HepG2 (cell line): ENCODE measurements around the gene LAMA1. TPM values are rescaled to one million over a fixed set of nuclear protein-coding genes. Genes with fewer than 3 reads are reported as not detected.

Experiments used
- MED8 ChIP-seq: sonication (generic); formaldehyde crosslinking; IDR thresholded peaks from 2 replicates; pipeline ENCODE4 v1.8.1; 2023; ENCODE audit warnings: mild to moderate bottlenecking, missing genetic modification reagents; ENCODE audit not compliant: insufficient replicate concordance
- NFE2L2 ChIP-seq: fragments of 150-350 bp; IDR thresholded peaks from 2 replicates; pipeline ENCODE4 v1.6.1; 2014; ENCODE audit warnings: low read length
- SMAD9 ChIP-seq: sonication (generic); formaldehyde crosslinking; IDR thresholded peaks from 2 replicates; pipeline ENCODE4 v1.5.1; 2020; ENCODE audit warnings: mild to moderate bottlenecking, missing genetic modification reagents
- SNAI1 ChIP-seq: sonication (generic); formaldehyde crosslinking; IDR thresholded peaks from 2 replicates; pipeline ENCODE4 v1.5.0; 2020; ENCODE audit warnings: mild to moderate bottlenecking, missing genetic modification reagents, borderline replicate concordance
- THYN1 ChIP-seq: sonication (generic); formaldehyde crosslinking; IDR thresholded peaks from 2 replicates; pipeline ENCODE4 v1.8.1; 2023; ENCODE audit warnings: low read depth, mild to moderate bottlenecking, moderate library complexity, missing genetic modification reagents, borderline replicate concordance
- ZNF24 ChIP-seq: fragments of 450-650 bp; IDR thresholded peaks from 2 replicates; pipeline ENCODE4 v1.6.1; 2017; ENCODE audit warnings: antibody characterized with exemption, mild to moderate bottlenecking
- ZNF33A ChIP-seq: sonication (generic); formaldehyde crosslinking; IDR thresholded peaks from 2 replicates; pipeline ENCODE4 v1.5.1; 2020; ENCODE audit warnings: missing genetic modification reagents, mild to moderate bottlenecking, moderate library complexity, borderline replicate concordance
- ZNF446 ChIP-seq: sonication (generic); formaldehyde crosslinking; IDR thresholded peaks from 2 replicates; pipeline ENCODE4 v1.5.0; 2020; ENCODE audit warnings: mild to moderate bottlenecking, missing genetic modification reagents
- ZNF607 ChIP-seq: sonication (generic); formaldehyde crosslinking; IDR thresholded peaks from 2 replicates; pipeline ENCODE4 v1.5.1; 2020; ENCODE audit warnings: missing genetic modification reagents, mild to moderate bottlenecking, borderline replicate concordance
- ZNF777 ChIP-seq: sonication (generic); formaldehyde crosslinking; IDR thresholded peaks from 2 replicates; pipeline ENCODE4 v1.4.0; 2020; ENCODE audit warnings: missing genetic modification reagents
- polyA plus RNA-seq, 8 experiments: library from polyadenylated mRNA; depleted of rRNA in 3 of 8; stranded (reverse) in 7 of 8; unstranded in 1 of 8; fragments of >200 nt; fragmentation: Illumina TruSeq in 4 of 8; extraction: Trizol in 4 of 8; gene quantifications; 2 replicates each; pipeline versions ENCODE4 v1.2.1 to v1.2.3, GENCODE V29; 2011 to 2016; ENCODE audit warnings: low read depth in 4 of 8, missing spikeins in 1 of 8, mixed read lengths in 1 of 8; ENCODE audit not compliant: insufficient read depth in 1 of 8
- total RNA-seq, 5 experiments: library from RNA; depleted of rRNA; stranded (reverse); fragments of >200 nt; fragmentation: Illumina TruSeq; extraction: Trizol; gene quantifications; 2 replicates each; pipeline ENCODE4 v1.2.3, GENCODE V29; 2016; ENCODE audit warnings: low read depth in 1 of 5
- TF ChIP-seq, protein P1 (sequence below): sonication (generic); formaldehyde crosslinking; IDR thresholded peaks from 2 replicates; pipeline ENCODE4 v1.8.1; 2022; ENCODE audit warnings: low read depth, mild to moderate bottlenecking, missing genetic modification reagents
- TF ChIP-seq, protein P2 (sequence below): sonication (generic); formaldehyde crosslinking; IDR thresholded peaks from 2 replicates; pipeline ENCODE4 v1.4.0; 2020; ENCODE audit warnings: mild to moderate bottlenecking, missing genetic modification reagents

The LAMA1 gene
- total and polyA plus RNA-seq, 2 of the 13 experiments (the other 11 are each of a cell fraction or from before 2014, with no cell fraction given): 0.05 to 0.44 TPM

DNA sequence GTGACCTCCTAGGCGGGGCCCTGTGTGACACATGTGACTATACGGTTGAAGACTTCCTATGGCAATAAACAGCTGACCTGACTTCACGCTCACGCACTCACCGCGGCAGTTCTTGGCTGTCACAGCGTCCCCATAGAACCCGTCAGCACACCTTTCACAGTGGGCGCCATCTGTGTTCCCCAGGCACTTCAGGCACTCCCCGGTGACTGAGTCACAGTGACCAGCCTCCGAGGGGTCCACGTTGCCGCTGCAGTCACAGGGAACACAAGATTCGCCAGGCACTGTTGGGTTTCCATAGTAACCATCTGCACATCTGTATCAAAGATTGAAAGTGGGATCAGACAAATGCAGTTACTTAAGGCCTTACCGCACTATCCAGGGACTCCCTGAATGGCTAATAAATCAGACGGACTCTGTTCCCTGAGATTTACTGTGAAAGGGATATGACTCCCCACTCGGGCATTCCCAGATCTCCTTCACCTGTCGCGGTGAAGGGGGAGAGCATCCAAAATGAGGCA lies 94.5 kb downstream of the LAMA1 start (continued):
- TF ChIP-seq, protein P1, sequence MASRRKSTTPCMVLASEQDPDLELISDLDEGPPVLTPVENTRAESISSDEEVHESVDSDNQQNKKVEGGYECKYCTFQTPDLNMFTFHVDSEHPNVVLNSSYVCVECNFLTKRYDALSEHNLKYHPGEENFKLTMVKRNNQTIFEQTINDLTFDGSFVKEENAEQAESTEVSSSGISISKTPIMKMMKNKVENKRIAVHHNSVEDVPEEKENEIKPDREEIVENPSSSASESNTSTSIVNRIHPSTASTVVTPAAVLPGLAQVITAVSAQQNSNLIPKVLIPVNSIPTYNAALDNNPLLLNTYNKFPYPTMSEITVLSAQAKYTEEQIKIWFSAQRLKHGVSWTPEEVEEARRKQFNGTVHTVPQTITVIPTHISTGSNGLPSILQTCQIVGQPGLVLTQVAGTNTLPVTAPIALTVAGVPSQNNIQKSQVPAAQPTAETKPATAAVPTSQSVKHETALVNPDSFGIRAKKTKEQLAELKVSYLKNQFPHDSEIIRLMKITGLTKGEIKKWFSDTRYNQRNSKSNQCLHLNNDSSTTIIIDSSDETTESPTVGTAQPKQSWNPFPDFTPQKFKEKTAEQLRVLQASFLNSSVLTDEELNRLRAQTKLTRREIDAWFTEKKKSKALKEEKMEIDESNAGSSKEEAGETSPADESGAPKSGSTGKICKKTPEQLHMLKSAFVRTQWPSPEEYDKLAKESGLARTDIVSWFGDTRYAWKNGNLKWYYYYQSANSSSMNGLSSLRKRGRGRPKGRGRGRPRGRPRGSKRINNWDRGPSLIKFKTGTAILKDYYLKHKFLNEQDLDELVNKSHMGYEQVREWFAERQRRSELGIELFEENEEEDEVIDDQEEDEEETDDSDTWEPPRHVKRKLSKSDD (CRISPR knock-in tag): no peak
- TF ChIP-seq SMAD9 (CRISPR knock-in tag) (no peak), SNAI1 (CRISPR knock-in tag) (no peak), ZNF607 (CRISPR knock-in tag) (no peak), ZNF446 (CRISPR knock-in tag) (no peak), ZNF777 (CRISPR knock-in tag) (no peak), MED8 (CRISPR knock-in tag) (no peak), THYN1 (CRISPR knock-in tag) (no peak), ZNF33A (no peak), ZNF24 (no peak), NFE2L2 (no peak)
- TF ChIP-seq, protein P2, sequence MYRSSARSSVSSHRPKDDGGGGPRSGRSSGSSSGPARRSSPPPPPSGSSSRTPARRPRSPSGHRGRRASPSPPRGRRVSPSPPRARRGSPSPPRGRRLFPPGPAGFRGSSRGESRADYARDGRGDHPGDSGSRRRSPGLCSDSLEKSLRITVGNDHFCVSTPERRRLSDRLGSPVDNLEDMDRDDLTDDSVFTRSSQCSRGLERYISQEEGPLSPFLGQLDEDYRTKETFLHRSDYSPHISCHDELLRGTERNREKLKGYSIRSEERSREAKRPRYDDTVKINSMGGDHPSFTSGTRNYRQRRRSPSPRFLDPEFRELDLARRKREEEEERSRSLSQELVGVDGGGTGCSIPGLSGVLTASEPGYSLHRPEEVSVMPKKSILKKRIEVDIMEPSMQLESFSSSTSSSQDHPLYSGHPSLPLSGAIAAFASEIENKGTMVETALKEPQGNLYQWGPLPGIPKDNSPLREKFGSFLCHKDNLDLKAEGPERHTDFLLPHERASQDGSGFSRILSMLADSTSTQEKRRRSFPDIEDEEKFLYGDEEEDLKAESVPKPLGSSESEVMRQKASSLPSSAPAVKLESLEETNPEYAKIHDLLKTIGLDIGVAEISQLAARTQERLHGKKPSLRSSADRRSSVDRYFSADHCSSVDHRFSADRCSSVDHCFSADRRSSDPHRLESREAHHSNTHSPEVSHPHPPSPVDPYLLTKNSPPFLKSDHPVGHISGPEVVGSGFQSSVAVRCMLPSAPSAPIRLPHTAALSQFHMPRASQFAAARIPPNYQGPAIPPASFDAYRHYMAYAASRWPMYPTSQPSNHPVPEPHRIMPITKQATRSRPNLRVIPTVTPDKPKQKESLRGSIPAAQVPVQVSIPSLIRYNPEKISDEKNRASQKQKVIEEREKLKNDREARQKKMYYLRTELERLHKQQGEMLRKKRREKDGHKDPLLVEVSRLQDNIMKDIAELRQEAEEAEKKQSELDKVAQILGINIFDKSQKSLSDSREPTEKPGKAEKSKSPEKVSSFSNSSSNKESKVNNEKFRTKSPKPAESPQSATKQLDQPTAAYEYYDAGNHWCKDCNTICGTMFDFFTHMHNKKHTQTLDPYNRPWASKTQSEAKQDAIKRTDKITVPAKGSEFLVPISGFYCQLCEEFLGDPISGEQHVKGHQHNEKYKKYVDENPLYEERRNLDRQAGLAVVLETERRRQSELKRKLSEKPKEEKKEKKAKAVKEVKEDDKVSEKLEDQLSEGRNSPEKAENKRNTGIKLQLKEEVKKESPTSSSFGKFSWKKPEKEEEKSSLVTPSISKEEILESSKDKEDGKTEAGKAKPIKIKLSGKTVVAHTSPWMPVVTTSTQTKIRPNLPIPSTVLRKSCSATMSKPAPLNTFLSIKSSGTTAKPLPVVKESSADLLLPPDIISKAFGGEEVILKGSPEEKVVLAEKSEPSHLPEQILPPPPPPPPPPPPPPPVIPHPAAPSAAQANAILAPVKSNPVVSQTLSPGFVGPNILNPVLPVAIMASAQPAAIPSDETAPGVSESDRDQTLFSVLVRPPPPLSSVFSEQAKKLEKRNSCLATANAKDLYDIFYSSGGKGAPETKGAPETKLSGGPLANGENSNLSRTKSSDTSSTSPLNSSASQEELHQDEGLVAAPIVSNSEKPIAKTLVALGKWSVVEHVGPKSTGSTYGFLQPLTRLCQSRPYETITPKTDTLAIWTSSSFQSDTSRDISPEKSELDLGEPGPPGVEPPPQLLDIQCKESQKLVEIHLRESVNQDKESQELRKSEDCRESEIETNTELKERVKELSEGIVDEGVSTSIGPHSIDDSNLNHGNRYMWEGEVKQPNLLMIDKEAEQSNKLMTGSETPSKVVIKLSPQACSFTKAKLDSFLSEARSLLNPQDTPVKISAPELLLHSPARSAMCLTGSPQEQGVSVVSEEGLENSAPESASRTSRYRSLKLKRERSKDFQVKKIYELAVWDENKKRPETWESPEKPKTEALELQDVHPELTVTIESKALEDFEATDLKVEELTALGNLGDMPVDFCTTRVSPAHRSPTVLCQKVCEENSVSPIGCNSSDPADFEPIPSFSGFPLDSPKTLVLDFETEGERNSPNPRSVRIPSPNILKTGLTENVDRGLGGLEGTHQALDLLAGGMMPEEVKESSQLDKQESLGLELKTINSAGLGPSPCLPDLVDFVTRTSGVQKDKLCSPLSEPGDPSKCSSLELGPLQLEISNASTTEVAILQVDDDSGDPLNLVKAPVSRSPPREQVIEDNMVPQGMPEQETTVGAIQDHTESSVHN (CRISPR knock-in tag): no peak
